ENCODE measurements around the gene PIGN. TPM values are rescaled to one million over a fixed set of nuclear protein-coding genes. Genes with fewer than 3 reads are reported as not detected.
"Not testable (repeated sequence)": the region's sequence is repeated elsewhere in the genome, so short reads cannot be mapped to it uniquely, and the experiment has no call there.

Gene PIGN
- total RNA-seq, 3 donors from 2014 or later: 15.9 to 18.9 (median 17.1) TPM

DNA sequence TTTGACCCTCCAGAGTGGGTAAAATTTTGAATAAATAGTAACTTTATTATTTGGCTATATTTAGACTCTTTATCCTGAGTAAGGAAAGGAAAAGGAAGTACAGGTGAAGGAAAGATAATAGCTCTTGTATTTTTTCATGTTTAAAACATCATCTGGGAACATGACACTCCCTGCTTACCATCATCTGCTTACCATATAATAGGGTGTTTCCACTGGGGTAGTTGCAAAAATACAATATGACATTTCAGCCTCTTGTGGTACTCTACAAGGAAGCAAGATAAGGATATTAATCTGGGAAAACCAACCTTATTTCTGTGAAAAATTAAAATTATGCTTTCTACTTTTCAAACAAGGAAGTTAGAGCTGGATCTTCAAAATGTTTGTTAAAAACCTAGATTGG lies 10.1 kb upstream of the PIGN start:
- Mint-ChIP-seq H3K9me3 (no peaks in the 10 kb centered on the region), H3K36me3 (ENCODE audit: insufficient read depth) (peaks cover 8% of the 10 kb centered on the region), H3K27me3 (ENCODE audit: low read depth) (no peaks in the 10 kb centered on the region), H3K4me1 (ENCODE audit: low read depth) (peaks cover 65% of the 10 kb centered on the region), H3K4me3 (no peak overlapping the region)
- DNase-seq (no peak), ATAC-seq (no peak)

GRCh38 chr18:62196079-62196478 lies 9.2 kb upstream of the PIGN start:
- H3K9me3 Mint-ChIP-seq: no peaks in the 10 kb centered on the region
- peaks cover 74% of the 10 kb centered on the region for H3K4me1 Mint-ChIP-seq (ENCODE audit: low read depth)
- ATAC-seq: no peak

DNA sequence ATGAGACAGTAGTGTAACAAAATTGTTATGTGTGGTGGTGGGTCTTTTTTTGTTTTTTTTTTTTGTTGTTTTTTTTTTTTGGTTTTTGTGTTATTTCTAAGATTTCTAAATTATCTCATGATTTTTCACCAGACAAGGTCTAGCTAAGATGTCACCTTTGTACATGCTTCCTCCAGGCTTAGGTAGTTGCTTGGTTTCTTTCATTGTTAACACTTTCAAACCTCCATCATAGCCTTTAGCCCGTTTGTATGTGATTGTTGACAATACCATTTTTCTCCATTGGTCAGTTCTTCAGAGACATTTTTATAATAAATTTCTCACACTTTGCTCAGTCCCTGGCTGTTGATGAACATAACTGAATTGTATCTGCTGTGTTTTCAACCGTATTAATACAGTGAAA lies 2.4 kb upstream of the PIGN start:
- H3K36me3 Mint-ChIP-seq (ENCODE audit: insufficient read depth): peaks cover 21% of the 10 kb centered on the region
- ATAC-seq (no peak), DNase-seq (no peak)
- H3K27me3 Mint-ChIP-seq (ENCODE audit: low read depth): no peaks in the 10 kb centered on the region
- peak overlapping the region; percentile 97 for H3K4me3 Mint-ChIP-seq
- H3K4me1 Mint-ChIP-seq (ENCODE audit: low read depth): peaks cover 71% of the 10 kb centered on the region
- no peaks in the 10 kb centered on the region for H3K9me3 Mint-ChIP-seq

More at GRCh38 chr18:62196079-62196478, 9.2 kb upstream of the PIGN start:
- Mint-ChIP-seq H3K36me3 (ENCODE audit: insufficient read depth) (peaks cover 15% of the 10 kb centered on the region), H3K4me3 (no peak overlapping the region), H3K27me3 (ENCODE audit: low read depth) (no peaks in the 10 kb centered on the region)
- no peak for DNase-seq

- no peak for ATAC-seq
- peak overlapping the region; percentile 97 for H3K4me3 Mint-ChIP-seq
These were observed 971 bp upstream of the PIGN start for GRCh38 chr18:62187543-62188510.

GRCh38 chr18:62186499-62186773 lies 420 bp downstream of the PIGN start:
- Mint-ChIP-seq H3K27me3 (ENCODE audit: low read depth) (no peaks in the 10 kb centered on the region), H3K36me3 (ENCODE audit: insufficient read depth) (peaks cover 9% of the 10 kb centered on the region), H3K4me1 (ENCODE audit: low read depth) (peaks cover 47% of the 10 kb centered on the region), H3K9me3 (no peaks in the 10 kb centered on the region), H3K4me3 (peak overlapping the region; percentile 97)
- ATAC-seq: peak in 1 of 2 donors; percentile 6
- no peak for DNase-seq

More at GRCh38 chr18:62187543-62188510, 971 bp upstream of the PIGN start:
- peaks cover 61% of the 10 kb centered on the region for H3K4me1 Mint-ChIP-seq (ENCODE audit: low read depth)
- DNase-seq: no peak
- peaks cover 21% of the 10 kb centered on the region for H3K36me3 Mint-ChIP-seq (ENCODE audit: insufficient read depth)
- no peaks in the 10 kb centered on the region for H3K9me3 Mint-ChIP-seq
- H3K27me3 Mint-ChIP-seq (ENCODE audit: low read depth): no peaks in the 10 kb centered on the region

- H3K9me3 Mint-ChIP-seq: no peaks in the 10 kb centered on the region
- no peaks in the 10 kb centered on the region for H3K27me3 Mint-ChIP-seq (ENCODE audit: low read depth)
- DNase-seq: peak; percentile 28
- no peaks in the 10 kb centered on the region for H3K36me3 Mint-ChIP-seq (ENCODE audit: insufficient read depth)
- peaks cover 22% of the 10 kb centered on the region for H3K4me1 Mint-ChIP-seq (ENCODE audit: low read depth)
- no peak for ATAC-seq
- no peak overlapping the region for H3K4me3 Mint-ChIP-seq
These were observed 3.2 kb downstream of the PIGN start for GRCh38 chr18:62183578-62184195.

DNA sequence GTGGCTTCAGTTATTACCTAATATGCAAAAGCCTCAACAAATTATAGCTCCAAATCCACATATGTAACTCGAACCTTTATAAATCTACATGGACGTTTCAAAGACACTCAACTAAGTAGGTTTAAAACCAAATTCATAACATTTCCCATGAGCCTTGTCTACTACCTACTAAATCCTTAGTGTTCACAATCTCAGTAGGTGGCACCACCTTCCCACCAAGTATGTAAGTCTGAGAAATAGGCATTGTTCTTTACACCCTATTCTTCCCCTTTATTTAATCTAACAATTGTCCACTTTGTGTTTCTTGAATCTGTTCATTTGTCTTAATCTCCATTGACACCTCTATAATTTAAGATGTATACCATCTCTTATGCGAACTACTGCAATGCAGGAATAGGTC lies 4.6 kb downstream of the PIGN start:
- DNase-seq: no peak
- Mint-ChIP-seq H3K9me3 (no peaks in the 10 kb centered on the region), H3K27me3 (ENCODE audit: low read depth) (no peaks in the 10 kb centered on the region), H3K36me3 (ENCODE audit: insufficient read depth) (peaks cover 3% of the 10 kb centered on the region), H3K4me1 (ENCODE audit: low read depth) (peaks cover 20% of the 10 kb centered on the region), H3K4me3 (no peak overlapping the region)
- ATAC-seq: no peak

DNA sequence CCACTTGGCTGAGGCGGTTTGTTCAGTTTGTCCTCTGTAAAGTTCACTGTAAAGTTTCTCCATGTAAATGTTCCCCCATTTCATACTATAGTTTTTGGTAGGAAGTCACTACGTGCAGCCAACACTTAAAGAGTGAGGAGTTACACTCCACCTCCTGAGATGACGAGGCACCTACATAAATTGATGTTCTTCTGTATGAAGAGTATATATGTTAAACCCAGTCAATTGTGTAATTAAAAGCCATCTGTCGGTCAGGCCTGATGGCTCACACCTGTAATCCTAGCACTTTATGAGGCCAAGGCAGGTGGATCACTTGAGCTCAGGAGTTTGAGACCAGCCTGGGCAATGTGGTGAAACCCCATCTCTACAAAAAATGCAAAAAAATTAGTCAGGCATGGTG lies 7.6 kb downstream of the PIGN start:
- no peaks in the 10 kb centered on the region for H3K9me3 Mint-ChIP-seq
- DNase-seq (no peak), ATAC-seq (no peak)
- H3K4me1 Mint-ChIP-seq (ENCODE audit: low read depth): peaks cover 9% of the 10 kb centered on the region
- H3K4me3 Mint-ChIP-seq: no peak overlapping the region
- H3K36me3 Mint-ChIP-seq (ENCODE audit: insufficient read depth): peaks cover 4% of the 10 kb centered on the region
- H3K27me3 Mint-ChIP-seq (ENCODE audit: low read depth): no peaks in the 10 kb centered on the region

DNA sequence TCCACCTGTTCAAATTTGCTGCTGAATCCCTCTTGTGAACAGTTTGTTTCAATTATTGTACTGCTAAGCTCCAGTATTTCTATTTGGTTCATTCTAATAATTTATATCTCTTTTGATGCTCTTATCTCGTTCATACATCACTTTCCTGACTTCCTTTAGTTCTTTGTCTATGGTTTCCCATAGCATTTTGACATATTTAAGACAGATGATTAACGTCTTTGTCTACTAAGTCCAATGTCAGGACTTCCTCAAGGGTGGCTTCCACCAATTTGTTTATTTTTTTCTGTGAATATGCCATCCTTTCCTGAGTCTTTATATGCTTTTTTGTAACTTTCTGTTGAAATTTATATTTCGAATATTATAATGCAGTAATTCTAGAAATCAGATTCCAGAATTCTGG lies 9.6 kb downstream of the PIGN start:
- H3K36me3 Mint-ChIP-seq (ENCODE audit: insufficient read depth): peaks cover 6% of the 10 kb centered on the region
- H3K9me3 Mint-ChIP-seq: no peaks in the 10 kb centered on the region
- H3K4me3 Mint-ChIP-seq: no peak overlapping the region
- DNase-seq: no peak
- peaks cover 5% of the 10 kb centered on the region for H3K4me1 Mint-ChIP-seq (ENCODE audit: low read depth)
- no peaks in the 10 kb centered on the region for H3K27me3 Mint-ChIP-seq (ENCODE audit: low read depth)
- ATAC-seq: no peak

DNA sequence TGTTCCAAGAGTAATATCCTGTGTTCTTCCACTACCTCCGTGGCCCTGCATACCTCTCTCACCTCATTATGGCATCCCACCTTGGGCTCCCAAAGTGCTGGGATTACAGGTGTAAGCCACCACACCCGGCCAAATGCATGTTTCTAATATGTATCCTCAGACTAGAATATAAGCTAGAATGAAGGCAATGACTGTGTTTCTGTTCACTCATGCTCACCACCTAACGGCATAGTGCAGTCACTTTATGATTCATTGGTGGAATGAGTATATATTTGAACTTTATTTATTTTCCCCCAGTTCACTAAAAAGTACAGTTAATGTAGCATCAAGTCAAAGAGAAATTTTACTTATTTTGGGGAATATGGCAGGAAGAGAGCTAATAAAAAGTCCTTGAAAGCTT lies 11.3 kb downstream of the PIGN start:
- Mint-ChIP-seq H3K9me3 (no peaks in the 10 kb centered on the region), H3K4me1 (ENCODE audit: low read depth) (peaks cover 5% of the 10 kb centered on the region), H3K27me3 (ENCODE audit: low read depth) (no peaks in the 10 kb centered on the region), H3K4me3 (no peak overlapping the region), H3K36me3 (ENCODE audit: insufficient read depth) (peaks cover 6% of the 10 kb centered on the region)
- no peak for DNase-seq
- ATAC-seq: no peak

DNA sequence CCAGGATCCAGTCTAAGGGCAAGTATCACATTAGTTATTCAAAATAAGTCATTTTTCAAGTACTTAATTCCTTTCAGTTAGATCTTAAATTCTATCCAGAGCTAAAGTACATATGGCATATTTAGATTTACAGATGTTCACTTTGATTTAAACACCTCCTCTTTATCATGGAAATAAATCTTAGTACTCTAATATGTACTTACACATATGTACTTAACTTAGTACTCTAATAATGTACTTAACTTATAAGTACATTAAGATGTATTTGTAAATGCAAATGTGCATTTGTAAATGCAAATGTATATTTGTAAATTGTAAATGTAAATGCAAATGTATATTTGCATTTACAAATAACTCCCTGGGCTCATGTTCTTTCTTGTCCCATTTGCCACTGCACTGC lies 14.6 kb downstream of the PIGN start:
- H3K27me3 Mint-ChIP-seq (ENCODE audit: low read depth): no peaks in the 10 kb centered on the region
- ATAC-seq: no peak
- H3K36me3 Mint-ChIP-seq (ENCODE audit: insufficient read depth): peaks cover 5% of the 10 kb centered on the region

GRCh38 chr18:62170857-62171256 lies 16.0 kb downstream of the PIGN start:
- Mint-ChIP-seq H3K4me3 (no peak overlapping the region), H3K4me1 (ENCODE audit: low read depth) (no peaks in the 10 kb centered on the region), H3K9me3 (peaks cover 4% of the 10 kb centered on the region), H3K27me3 (ENCODE audit: low read depth) (no peaks in the 10 kb centered on the region), H3K36me3 (ENCODE audit: insufficient read depth) (peaks cover 10% of the 10 kb centered on the region)
- ATAC-seq: no peak
- no peak for DNase-seq

More for the DNA sequence above, 14.6 kb downstream of the PIGN start:
- no peak for DNase-seq
- Mint-ChIP-seq H3K4me3 (no peak overlapping the region), H3K9me3 (no peaks in the 10 kb centered on the region), H3K4me1 (ENCODE audit: low read depth) (peaks cover 3% of the 10 kb centered on the region)

- H3K4me1 Mint-ChIP-seq (ENCODE audit: low read depth); ATAC-seq; DNase-seq; H3K4me3 Mint-ChIP-seq; H3K27me3 Mint-ChIP-seq (ENCODE audit: low read depth): not testable (repeated sequence)
- H3K9me3 Mint-ChIP-seq: peaks cover 19% of the 10 kb centered on the region
- peaks cover 26% of the 10 kb centered on the region for H3K36me3 Mint-ChIP-seq (ENCODE audit: insufficient read depth)
These were observed 20.3 kb downstream of the PIGN start for GRCh38 chr18:62166524-62166923.

DNA sequence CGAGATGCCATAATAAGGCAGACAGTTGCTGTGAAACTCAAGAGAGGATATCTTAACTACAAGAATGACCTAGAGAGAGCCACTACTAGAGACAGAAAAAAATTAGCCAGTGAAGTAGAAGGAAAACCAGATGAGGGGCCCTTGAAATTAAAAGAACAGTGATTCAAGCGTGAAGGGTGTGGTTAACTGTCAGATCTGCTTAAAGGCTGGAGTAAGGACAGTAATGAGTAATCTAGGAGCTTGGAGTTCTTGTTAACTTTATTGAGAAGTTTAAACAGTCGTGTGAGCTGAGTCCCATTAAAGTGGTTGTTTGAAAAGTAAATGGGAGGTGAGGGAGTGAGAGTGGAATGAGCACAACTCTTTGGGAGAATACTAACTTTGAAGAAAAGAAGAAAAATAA lies 21.3 kb downstream of the PIGN start:
- peaks cover 19% of the 10 kb centered on the region for H3K9me3 Mint-ChIP-seq
- peaks cover 30% of the 10 kb centered on the region for H3K36me3 Mint-ChIP-seq (ENCODE audit: insufficient read depth)
- ATAC-seq: no peak
- no peak for DNase-seq
- no peak overlapping the region for H3K4me3 Mint-ChIP-seq
- H3K4me1 Mint-ChIP-seq (ENCODE audit: low read depth): peaks cover 7% of the 10 kb centered on the region
- H3K27me3 Mint-ChIP-seq (ENCODE audit: low read depth): no peaks in the 10 kb centered on the region
